ENCODE data around the gene TAP1.

TAP1 gene

DNA sequence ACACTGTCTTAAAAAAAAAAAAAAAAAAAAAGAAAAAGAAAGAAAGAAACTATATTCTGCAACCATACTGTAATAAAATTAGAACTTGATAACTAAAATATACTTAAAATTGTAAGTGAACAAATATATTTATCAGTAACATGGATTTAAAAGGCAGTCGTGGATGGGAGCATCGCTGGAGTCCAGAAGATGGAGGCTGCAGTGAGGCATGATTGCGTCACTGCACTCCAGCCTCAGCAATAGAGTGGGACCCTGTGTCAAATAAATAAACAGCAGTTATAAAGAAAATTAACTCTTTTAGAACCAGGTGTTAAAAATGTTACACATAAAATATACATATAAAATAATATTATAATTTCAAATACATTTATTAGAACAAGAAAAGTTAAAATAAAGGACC, 9.2 kb upstream of the TAP1 start:
- DNase-seq, result no peak

DNA sequence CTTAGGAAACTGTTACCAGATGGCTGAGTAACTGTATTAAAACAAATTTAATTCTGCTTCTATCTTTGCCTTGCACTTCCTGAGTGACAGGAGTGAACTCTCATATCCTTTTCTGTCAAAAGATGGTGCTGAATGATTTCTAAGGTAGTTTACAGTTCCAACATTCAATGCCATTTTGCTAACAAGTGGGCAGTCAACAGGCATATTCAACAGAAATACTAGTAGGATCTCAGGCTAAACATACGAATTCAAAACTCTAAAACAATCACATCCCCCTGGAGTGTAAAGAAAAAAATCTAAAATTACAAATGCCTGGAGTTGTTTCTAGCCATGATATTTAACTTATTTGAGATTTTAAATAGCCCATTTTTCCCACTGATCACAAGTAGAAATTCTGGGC, 7.2 kb upstream of the TAP1 start:
- DNase-seq, result no peak

DNA sequence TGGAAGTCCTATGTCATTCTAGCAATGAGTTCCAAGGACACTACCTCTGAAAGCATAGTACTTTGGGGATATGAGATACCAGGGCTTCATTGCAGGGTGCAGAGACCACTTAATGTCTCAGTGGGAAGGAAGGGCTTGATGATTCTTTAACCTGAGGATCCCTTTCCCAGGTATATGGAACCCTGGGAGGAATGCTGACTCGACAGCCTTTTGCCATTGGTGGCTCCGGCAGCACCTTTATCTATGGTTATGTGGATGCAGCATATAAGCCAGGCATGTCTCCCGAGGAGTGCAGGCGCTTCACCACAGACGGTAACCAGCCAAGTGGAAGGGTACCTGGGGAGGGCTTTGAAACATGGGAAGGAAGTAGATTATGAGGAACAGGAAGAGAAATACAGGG, 4.7 kb upstream of the TAP1 start:
- DNase-seq, result no peak

DNA sequence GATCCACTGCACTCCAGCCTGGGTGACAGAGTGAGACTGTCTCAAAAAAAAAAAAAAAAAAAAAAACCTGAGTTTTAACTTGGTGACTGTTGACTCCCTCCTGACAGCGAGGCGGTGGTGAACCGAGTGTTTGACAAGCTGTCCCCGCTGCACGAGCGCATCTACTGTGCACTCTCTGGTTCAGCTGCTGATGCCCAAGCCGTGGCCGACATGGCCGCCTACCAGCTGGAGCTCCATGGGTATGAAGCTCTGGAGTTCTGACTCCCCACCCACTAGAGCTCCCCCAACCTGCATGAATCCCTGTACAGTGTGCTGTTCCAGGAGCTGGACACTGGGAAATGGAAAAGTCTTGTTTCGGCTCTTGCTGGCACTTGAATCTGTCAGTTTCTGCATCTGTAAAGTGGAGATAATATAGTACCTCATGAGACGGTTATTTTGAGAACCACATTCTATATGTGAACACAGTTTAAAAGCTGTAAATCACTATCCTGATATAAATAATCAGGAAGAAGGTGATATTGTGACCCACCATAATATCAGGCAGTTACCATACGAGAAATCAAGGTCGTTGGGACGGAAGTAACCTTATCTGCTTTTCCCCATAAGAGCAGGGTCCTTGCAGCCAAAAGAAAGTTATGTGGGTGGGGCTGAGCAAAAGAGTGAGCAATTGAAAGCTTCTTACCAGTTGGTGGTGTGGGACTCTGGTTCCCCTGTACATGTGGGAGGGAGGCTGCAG, 3.8 kb upstream of the TAP1 start:
- DNase-seq, result no peak

DNA sequence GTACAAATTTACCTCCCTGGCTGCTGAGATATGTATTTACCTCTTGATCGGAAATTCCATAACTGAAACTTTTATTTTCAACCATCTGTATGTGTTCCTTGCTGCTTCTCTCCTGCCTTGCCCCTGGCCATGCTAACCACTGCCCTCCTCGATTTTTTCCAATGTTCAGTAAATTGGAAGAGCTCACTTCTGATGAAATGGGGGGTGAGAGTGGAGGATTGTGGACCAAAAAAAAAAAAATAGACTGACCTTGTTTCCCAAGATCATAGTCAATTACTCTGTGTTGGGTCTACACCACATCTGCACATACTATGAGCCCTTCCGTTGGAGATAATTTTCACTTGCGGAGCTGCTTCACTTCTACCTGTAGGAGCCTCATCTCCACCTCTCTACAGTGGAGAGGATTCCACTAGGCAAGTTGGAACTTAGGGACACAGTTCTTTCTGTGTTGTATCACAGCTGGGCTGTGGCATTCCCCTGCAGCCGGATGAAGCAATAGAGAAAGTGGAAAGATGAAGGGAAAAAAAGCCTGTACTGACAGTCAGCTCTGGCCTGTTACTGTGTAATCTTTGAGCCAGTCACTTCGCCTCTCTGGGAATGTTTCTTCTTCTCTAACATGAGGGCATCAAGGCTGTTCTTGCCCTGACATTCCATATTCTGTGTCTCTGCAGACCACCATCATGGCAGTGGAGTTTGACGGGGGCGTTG, 2.1 kb upstream of the TAP1 start:
- peak in 2 of 3 donors; percentile 38 to 39 for DNase-seq

DNA sequence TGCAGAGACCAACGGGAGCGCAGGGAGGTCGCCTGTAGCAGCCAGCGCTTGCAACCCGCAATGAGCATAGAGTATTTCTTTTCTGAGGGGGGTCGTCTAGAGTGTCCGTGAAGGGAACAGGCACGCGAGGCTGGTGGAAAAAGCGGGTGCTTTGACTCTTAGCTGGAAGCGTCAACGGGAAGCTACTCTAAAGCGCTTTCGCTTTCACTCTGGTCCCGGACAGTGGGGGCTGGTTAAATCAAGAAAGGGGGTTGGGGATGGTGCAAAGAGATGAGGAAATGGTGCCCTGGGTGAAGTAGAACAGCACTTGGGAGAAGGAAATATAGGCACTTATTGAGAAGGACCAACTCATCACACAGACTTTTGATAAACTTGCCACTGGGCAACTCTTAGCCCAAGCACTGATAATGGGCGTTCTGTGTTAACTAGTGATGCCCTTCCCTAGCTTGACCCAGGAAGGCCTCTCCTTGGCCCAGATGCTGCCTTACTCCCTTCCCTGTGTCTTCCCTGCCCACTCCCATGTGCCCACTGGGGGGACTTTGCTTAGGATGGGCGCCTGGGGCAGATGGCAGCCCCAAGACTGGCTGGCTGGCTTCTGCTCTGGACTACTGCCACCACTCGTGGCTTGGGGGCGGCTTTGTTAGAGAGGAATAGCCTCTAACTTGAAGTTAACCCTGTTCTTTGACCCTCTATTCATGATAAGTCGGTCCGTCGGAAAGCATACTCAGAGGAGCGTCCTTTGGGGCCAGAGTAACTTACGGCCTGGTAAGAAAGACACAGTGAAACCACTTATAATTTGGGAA, 1.1 kb upstream of the TAP1 start:
- DNase-seq, result peak; percentile 77 to 87 (median 84)

DNA sequence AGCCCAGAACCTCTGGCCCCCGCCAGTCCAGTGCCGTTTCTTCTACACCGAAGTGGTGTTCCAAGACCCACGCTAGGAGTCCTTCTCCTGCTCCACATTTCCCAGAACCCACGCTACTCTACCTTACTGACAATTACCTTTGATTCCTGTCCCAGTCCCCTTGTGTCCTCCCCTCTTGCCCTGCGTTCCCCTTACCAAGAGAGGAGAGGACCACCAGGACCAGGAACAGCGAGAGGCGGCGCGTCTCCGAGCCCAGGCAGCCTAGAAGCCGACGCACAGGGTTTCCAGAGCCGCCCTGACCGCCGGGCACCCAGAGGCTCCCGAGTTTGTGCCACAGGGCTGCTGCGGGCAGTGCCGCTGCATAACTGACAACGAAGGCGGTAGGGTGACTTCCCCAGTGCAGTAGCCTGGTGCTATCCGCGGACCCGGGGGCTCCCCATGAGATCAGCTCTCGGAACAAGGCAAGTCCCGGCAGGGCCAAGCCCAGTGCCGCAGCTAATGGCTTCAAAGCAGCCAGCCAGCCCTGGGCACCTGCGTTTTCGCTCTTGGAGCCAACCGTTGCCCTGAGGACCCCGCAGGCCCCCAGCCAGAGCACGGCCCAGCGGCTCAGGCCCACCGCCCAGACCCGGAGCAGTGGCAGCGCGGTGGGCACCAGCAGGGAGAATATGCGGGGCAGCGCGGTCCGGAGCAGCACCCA, 512 bp downstream of the TAP1 start:
- peak; percentile 92 to 93 (median 92) for DNase-seq

DNA sequence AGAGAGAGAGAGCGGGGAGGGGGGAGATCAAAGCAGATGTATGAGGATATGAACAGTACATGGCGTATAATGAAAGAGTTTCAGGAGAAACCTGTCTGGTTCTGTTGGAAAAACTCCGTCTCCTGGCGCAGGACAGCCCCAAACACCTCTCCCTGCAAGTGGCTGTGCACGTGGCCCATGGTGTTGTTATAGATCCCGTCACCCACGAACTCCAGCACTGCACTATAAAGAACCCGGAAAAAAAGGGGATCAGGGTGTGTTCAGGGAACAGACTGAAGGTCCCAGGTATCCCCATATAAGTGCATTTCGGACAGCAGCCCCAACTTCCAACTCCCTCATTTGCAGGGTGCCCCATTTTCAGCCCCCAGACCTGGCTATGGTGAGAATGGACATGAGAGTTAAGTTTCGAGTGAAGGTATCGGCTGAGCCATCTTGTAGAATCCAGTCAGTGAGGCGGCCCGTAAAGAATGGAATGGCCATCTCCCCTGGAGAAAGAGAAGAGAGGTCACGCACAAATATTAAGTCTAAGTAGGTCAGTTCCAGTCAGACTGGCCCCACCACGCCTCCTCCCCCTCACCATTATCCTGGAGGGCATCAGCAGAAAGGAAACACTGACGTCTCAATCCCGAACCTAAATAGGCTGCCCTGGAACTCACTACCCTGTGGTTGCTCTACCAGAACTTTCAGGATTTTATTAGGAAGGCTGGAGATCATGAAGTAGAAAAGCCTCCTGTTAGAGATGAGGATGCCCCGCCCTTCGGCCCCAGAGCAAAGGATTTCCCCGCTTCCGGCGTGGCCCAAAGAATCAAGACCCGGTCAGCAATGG, 1.3 kb downstream of the TAP1 start:
- peak in 2 of 3 donors; percentile 58 to 69 for DNase-seq

DNA sequence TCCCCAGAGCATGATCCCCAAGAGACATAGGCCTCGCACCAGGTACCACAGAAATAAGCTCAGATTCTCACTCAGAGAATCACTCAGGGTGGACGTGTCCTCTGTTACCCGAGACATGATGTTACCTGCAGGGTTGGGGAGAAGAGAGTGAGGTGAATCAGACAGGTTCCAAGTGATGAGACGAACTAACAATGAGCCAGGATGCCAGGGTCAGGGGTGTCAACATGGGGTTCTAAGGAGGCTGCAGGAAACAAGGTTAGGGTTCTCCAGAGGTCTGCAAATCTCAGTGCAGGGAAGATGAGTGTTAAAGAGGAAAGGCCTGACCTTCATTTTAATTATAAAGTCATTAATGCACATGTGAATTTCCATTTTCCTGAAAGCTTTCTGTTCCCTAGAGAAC, 2.5 kb downstream of the TAP1 start:
- no peak for DNase-seq

DNA sequence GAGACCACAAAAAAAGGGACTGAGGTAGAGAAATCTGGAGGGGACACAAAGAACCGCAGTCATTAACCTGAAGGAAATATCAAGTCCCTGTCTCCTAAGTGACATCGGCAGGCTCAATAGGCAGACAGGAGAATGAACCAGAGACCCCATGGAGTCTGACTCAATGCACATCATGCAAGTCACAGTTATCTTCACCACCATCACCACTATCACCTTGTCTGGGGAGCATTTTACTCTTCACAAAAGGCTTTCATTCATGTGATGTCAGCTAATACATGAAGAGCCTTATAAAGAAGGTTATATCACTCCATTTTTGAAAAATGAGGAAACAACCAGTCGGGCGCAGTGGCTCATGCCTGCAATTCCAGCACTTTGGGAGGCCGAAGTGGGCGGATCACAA, 4.4 kb downstream of the TAP1 start:
- no peak for DNase-seq

DNA sequence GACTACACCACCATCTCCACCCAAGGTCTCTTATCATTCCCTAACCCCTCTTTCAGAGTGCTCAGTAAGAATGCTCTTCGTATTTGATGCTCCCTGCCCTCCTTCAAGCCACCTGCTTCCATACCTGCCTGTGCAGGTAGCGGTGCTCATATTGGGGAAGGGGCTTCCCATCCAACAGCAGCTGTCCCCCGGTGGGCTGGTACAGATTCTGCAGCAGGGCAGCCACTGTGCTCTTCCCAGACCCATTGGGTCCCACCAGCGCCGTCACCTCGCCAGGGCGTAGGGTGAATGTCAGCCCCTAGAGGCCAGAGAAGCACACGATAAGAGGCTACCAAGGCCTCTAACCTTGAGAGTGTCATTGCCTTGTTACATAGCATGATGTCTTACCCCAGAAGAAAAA, 5.7 kb downstream of the TAP1 start:
- no peak for DNase-seq

DNA sequence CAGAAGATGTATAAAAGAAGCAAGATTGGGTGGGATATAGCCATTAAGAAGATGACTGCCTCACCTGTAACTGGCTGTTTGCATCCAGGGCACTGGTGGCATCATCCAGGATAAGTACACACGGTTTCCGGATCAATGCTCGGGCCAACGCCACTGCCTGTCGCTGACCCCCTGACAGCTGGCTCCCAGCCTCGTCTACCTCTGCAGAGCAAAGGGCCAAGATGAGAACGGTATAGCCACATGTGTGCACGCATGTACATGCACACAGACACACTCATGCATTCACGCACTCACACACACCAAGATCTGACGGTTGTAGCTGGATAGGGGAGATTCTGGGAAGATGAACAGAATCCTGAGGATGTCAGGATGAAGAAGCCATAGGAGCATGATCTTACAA, 6.5 kb downstream of the TAP1 start:
- no peak for DNase-seq

DNA sequence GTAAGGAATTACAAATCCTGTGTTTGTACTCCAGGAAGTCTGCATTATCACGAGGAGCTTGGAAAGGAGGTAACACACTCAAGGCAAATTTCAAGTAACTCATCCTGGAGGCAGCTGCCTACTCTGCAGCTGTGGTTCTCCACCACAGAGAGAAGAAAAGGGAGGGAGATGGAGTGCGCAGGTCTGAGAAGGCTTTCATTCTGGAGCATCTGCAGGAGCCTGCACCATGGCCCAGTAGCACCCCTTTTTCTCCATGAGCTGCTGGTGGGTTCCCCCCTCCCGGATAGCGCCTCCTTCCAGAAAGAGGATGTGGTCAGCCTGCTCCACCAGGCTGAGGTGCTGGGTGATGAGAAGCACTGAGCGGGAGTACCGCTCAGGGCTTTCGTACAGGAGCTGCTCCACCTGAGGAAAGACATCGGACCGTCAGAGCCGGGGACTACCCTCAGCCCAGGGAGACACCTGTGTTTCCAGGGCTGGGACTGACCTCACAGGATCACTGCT, 8.1 kb downstream of the TAP1 start:
- peak; percentile 46 to 58 (median 57) for DNase-seq

DNA sequence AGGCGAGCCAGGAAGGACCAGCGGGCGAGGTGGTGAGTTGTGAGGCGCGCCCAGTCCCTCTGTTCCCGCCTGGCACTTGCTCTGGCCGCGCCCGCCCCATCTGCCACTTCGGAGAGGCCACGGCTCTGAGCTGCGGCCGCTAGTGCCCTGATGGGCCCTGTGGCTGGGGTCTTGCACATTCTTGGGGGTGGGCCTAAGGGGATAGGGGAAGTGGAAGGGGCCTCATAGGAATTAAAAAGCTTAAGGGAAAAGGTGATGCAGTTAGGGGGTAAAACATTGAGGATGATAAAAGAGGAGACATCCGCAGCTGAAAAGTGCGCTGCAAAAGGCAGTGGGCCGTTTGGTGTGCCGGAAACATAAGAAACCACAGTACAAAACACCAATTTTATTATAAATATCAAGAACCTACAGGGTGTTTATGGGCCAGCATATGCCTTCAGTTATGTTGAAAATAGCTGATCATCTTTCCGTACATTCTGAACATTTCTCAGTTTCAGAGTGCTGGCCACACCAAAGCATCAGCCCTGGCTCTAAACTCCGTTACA, 8.6 kb downstream of the TAP1 start:
- no peak for DNase-seq

DNA sequence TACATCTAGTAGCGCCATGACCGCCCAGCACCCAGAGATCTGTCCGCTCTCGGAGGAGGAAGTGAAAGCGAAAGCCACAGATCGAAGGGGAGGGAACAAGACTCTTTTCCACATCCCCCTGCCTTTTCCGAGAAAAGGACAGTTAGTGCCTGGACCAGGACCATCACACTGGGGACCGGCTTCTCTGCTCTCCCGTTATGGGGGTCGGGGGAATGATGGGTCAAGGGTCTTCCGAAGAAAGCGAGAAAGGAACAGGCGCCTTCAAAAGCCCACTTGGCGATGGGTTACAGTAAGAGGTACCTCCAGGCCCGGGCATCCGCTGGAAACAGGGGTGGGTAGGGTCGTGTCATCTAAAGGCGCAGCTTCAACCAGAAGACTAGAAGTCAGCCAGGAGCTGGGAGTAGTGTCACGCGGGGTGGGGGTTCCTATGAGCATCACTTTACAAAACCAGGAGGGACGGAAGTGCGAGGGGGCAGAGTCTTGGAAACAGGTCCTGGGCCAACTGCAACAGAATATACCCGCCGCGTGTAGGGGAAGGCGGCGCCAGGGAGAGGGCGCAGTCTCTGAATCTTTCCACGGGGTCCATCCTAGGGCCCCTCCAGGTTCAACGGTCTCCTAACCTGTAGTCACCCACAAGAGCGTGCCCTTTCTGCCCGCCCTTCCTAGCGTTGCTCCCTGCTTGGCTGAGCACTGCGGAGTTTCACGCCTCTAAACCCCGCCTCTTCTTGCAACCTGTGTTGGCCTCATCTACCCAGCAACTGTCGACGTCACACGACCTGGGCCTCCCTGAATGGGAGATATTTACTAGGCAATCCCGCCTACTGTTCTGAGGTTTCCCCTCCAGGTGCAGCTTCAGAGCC, 9.3 kb downstream of the TAP1 start, which contains the start of gene PSMB8:
PSMB8 (minus strand) TSS at position 69 of the 860 bp plus-strand sequence; CDS start at position 18, 51 bp downstream.
- DNase-seq, result peak; percentile 95 to 97 (median 97)

DNA sequence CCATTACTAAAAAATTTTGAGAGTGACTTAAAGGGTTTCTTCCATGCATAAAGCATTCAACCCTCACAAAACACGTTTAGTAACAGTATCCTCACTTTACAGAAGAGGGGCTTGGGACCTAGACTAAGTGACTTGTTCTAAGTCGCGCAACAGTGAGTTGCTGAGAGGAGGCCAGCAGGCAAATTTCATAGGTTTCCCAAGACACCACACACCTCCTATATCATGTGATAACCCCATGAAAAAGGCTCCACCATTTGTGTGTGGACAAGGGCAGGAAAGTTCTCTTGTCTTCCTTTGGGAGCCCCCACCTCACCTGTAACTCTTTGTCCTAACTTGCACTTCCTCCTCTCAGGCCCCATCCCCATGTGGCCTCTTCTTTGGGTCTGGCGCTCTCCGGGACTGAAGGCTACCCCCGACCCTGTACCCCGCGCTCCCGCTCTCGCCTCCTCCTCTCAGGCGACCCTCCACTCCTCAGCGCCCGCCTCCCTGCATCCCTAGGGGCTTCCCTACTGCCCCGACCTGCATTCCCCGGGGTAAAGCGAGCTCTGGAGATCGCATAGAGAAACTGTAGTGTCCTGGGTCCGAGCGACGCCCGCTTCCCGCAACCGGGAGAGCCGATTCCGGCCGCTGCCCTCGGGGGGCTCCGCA, 10.0 kb downstream of the TAP1 start:
- DNase-seq, result peak in 1 of 3 donors; percentile 32

DNA sequence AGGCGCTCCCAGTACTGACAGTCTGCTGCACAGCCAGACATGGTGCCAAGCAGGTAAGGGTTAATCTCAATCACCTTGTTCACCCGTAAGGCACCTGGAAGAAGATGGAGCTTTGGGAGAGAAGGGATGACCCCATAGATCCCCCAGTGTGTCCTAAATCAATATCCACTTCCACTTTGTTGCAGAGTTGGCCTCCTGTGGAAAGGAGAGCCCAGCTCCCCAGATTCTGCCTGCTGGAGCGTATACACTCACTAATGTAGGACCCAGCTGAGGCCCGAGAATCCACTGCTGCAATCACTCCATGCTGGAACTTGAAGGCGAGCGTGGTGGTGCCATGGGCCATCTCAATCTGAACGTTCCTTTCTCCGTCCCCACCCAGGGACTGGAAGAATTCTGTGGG, 10.8 kb downstream of the TAP1 start:
- DNase-seq, result no peak

DNA sequence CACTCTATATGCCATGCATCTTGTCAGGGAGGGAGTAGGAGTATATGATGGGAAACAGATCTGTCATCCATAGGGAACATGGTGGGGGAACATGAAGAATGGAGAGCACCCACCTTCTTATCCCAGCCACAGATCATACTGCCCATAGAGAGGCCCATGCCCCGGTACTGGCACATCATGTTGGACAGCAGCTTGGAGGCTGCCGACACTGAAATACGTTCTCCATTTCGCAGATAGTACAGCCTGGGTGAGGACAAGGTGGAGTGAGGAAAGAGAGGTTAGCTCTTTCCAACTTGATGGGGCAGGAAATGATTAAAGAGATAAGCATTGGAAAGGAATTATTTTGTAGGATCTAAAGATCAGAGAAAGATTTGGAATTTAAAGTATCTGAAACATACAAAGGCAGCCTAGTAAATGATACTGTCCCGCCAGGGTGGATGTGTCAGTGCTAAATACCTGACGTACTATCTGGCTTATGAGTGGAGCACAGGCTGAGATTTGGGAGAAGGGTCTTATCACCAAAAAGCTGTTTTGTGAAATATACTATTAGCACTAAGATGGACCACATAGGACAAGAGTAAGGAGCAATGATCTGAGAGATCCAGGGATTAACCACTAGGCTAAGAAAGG, 11.4 kb downstream of the TAP1 start:
- DNase-seq, result no peak

DNA sequence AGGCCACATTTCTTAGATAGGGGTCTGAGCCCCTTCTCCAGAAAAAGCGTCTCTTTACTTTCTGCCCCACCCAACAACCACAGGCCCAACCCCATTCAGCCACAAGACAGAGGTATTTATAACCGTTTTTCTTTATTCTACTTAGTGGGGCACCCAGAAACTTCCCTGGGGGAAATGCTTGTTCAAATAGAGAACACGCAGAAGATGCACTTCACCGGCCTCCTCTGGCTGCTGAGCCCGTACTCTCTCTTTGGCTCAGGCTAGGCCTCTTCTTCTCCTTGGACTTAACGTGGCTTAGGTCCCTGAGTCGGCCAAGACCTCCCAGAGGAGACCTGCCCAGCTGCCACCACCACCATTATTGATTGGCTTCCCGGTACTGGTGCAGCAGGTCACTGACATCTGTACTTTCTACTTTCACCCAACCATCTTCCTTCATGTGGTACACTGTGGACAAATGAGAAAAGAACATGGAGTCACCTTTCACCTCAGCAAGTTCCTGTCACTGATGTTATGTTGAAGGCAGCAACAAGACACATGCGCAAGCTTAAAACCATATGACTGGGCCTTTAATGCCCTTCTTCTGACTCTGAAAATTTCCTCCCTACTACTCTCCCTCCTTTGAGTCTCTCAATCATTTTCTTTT, 12.8 kb downstream of the TAP1 start:
- no peak for DNase-seq
